Measurements from ENCODE around the gene FOLR1.

The FOLR1 gene

DNA sequence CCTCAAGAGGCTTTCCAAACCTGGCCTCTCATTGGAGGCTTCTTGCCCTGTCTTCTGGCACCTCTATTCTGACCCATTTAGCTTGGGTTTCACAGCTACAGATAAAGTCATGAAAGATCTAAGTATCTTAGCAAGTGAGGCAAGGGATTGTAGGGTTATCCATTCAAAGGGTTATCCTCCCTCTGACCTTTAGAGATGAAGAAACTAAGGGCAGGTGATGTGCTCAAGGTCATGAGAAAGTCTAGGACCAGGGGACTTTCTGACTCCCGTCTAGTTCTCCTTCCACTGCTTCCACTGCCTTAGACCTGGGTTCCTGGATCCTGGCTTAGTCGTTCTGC is 44.8 kb downstream of the FOLR1 start:
- no peak for DNase-seq

GRCh38 chr11:72237112-72237931 is 45.4 kb downstream of the FOLR1 start:
- DNase-seq = no peak

DNA sequence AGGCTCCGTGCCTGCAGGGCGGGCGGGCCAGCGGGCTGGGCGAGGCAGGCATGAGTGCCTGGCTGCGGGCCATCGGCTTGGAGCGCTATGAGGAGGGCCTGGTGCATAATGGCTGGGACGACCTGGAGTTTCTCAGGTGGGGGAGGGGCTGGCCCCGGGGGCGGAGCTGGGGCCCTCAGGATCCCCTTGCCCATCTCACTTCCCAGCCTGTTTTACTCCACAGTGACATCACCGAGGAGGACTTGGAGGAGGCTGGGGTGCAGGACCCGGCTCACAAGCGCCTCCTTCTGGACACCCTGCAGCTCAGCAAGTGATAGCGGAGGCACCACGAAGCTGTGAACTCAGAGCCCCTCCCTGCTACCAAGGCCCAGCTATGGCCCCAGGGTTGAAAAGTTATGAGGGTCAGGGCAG is 46.1 kb downstream of the FOLR1 start:
- DNase-seq = peak; percentile 35

GRCh38 chr11:72238492-72239312 is 46.8 kb downstream of the FOLR1 start:
- no peak for DNase-seq

- no peak for DNase-seq
These were observed 47.4 kb downstream of the FOLR1 start for GRCh38 chr11:72239313-72239848.

DNA sequence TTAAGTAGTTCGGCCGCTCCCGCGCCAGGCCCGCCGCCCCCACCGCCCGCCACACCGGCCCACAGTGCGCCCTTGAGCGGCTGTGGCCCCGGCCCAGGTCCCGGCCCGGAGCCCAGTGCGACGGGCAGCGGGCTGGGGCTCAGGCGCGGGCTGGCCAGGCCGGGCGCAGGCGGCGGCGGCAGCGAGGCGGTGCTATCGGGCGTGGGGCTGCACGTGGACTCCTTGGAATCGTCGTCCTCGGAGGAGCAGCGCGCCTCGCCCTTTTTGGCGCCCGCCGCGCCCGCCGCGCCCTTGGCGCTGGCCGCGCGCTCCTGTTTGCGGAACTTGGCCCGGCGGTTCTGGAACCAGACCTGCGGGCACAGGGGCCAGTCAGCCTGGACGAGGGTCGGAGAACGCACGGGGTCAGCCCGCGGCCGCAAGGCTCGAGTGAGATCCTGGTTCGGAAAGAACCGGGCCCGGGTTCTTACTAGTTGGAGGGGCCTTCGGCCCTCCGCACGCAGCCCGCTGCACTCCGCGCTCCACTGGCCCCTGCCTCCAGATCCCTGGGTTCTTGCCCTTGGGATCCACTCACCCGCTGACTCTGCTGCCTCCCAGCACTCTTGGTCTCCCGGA is 48.0 kb downstream of the FOLR1 start:
- DNase-seq = no peak

DNA sequence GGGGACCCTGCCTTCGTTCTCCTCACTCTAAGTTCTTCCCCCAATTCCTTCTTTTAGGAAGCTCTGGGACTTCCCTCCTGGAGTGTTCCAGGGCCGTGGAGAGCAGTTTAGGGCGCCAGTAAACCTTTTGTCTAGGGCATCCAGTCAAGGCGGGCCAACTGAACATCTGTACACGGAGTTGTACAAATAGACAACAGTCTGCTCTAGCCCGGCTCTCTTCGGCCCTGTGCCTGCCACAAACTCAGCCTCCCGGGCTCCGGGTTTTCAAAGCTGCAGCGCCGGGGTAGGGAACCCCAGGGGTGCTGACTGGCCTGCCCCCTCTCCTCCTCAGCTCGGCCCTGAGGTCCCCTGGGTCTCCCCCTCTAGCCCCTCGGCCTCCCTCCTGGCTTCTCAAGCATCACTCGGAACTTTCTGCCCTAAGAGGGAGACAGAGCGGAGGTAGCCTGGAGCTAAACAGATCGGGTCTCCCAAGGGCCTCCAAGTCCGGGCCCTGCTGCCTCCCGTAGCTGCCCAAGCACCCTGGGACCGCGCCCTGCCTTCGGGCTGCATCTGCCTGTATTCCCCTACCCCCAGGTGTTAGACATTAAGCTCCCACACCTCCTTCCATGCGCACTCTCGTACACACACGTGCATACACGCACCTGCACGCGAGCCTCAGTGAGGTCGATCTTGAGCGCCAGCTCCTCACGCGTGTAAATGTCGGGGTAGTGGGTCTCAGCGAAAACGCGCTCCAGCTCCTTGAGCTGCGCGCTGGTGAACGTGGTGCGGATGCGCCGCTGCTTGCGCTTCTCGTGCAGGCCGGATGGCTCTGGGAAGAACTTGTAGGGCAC is 48.7 kb downstream of the FOLR1 start:
- no peak for DNase-seq

- no peak for DNase-seq
These were observed 49.4 kb downstream of the FOLR1 start for GRCh38 chr11:72241291-72241781.

- DNase-seq = no peak
These were observed 50.2 kb downstream of the FOLR1 start for GRCh38 chr11:72242141-72242540.

- no peak for DNase-seq
These were observed 51.5 kb downstream of the FOLR1 start for GRCh38 chr11:72243173-72244059.

GRCh38 chr11:72244060-72244360 is 52.1 kb downstream of the FOLR1 start, which contains the start of gene PHOX2A:
Gene PHOX2A (minus strand): TSS chr11:72244176. CDS start chr11:72244004, 172 bp downstream.
- no peak for DNase-seq

DNA sequence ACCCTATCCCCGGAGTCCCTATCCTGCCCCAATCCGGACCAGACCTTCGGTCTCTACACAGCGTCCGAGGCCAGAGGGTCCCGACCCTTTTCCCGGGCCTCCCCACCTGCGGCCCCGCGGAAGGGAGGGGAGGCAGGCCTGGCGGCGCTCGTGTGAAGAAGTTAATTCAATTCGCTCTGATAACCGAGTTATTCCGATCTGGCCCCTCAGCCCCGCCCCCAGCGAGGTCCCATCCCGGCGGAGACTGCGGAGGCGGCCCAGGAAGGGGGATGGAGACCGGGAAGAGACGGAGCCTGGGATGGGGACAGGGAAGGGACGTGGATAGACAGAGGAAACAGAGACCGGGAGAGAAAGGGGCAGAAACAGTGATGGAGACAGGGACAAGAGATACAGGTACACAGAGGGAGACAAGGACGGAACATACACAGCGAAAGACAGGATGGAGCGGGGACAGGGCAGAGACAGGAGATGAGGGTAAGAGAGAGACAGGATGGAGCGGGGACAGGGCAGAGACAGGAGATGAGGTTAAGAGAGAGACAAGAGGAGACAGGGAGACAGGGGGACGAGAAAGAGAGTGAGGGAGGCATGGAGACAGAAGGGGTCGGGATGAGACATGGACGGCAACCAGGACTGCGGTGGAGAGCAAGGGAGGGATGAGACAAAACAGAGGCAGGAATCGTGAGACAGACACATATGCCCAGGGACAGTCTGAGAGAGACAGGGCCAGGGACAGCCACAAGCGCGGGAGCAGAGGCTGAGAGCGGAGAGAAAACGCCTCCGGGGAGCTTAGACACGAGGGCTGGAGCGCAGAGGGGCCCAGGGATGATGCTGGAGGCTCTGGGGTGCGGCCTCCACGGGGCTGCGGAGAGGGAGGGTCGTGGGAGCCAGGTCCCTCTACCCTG is 52.7 kb downstream of the FOLR1 start:
- no peak for DNase-seq

GRCh38 chr11:72245263-72245816 is 53.4 kb downstream of the FOLR1 start:
- no peak for DNase-seq
